Parathyroid adenoma (tissue), 2 donors: ENCODE measurements around the gene PFKFB2.

Source experiments
- H2AFZ ChIP-seq: fragments of 300-600 bp; sonication (generic); one replicate; pipeline ENCODE4 v1.7.0; 2017; ENCODE audit warnings: antibody characterized with exemption, mild to moderate bottlenecking
- H3K27ac ChIP-seq: fragments of 300-600 bp; sonication (generic); one replicate; pipeline ENCODE4 v1.7.0; 2017
- H3K27me3 ChIP-seq: fragments of 300-600 bp; sonication (generic); one replicate; pipeline ENCODE4 v1.7.0; 2017; ENCODE audit warnings: low read length; ENCODE audit not compliant: control insufficient read depth, insufficient read depth
- H3K36me3 ChIP-seq: fragments of 300-600 bp; sonication (generic); one replicate; pipeline ENCODE4 v1.7.0; 2017; ENCODE audit warnings: low read length; ENCODE audit not compliant: control insufficient read depth, insufficient read depth
- H3K4me1 ChIP-seq: fragments of 300-600 bp; sonication (generic); one replicate; pipeline ENCODE4 v1.7.0; 2017; ENCODE audit warnings: control low read depth
- H3K4me2 ChIP-seq: fragments of 300-600 bp; sonication (generic); one replicate; pipeline ENCODE4 v1.7.0; 2017; ENCODE audit warnings: low read length
- H3K4me3 ChIP-seq: fragments of 300-600 bp; sonication (generic); one replicate; pipeline ENCODE4 v1.7.0; 2017; ENCODE audit warnings: low read depth, low read length
- H3K79me2 ChIP-seq: fragments of 300-600 bp; sonication (generic); one replicate; pipeline ENCODE4 v1.7.0; 2017; ENCODE audit warnings: control low read depth
- H3K9ac ChIP-seq: fragments of 300-600 bp; sonication (generic); one replicate; pipeline ENCODE4 v1.7.0; 2017; ENCODE audit warnings: mild to moderate bottlenecking
- H3K9me3 ChIP-seq: fragments of 300-600 bp; sonication (generic); one replicate; pipeline ENCODE4 v1.7.0; 2017; ENCODE audit warnings: low read length; ENCODE audit not compliant: control insufficient read depth
- CTCF ChIP-seq: fragments of 300-600 bp; sonication (generic); IDR thresholded peaks from one replicate; pipeline ENCODE4 v1.7.0; 2017; ENCODE audit warnings: antibody characterized with exemption, mild to moderate bottlenecking
- donor health status: primary hyperparathyroidism.

The PFKFB2 gene

DNA sequence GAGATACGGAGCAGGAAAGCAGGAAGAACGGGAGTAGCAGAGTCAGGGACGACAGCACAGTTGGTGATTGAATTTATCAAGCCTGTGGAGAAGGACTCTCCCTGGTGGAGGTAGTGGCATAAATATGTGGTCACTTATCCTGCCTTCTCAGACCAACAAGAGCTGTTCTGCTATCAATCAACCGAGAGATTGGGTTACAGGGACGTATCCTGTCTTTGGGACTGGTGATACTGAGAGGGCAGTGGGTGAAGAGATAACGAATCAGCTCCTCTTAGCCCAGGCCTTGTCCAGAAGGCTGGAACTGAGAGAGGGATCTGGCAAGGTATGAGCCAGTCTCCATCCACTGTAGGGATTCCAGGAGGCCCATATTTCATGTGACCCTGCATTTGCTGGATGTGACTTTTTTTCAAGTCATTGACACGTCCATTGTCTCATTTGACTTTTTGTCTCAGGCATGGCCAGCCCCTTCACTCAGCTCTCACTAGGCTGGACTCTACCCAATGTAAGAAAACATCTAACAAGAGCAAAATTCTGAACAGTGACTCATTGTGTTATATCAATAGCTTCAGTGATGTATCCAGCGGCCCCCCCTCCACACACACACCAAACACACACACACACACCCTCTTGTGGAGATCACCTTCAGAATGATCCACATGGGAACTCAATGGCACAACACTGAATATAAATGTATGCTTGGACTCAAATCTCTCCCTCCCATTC, 31.8 kb upstream of the PFKFB2 start:
- Histone ChIP-seq H3K27ac (no peak overlapping the region), H2AFZ (no peak overlapping the region), H3K9ac (no peak overlapping the region)

DNA sequence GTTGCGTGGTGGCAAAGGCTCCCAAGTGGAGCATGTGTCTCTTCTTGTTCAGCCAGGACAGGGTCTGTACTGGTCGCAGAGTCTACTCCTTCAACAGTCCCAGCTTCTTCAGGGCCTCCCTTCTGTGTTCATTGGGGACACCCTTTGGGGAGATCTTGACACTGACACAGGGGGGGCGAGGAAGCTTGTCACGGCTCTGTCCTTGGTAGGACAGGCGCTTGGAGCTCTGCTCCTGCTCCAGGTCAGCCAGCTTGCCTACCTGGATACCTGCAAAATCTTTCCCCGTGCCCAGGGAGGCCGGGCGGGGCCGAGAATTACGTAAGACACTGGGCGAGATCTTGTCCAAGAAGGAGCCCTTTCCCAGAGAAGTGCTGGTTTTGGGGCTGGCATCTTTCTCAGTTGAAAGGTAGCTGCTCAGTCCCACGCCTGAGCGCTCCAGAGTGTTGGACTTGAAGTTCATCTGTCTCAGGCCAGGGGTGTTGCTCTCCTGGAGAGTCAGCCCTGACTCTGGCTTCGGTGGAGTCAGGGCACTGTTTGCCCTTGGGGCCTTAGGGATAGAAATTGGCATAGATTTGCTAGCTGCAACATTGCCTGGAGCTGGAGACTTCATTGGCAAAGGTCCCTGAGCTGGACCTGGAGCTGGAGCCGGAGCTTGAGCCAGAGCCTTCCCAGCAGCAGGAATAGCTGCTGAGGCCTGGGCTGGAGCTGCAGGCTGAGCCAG, 31.0 kb upstream of the PFKFB2 start:
- Histone ChIP-seq H3K9ac (no peak overlapping the region), H3K9me3 (no peaks in the 10 kb centered on the region), H3K4me2 (no peak overlapping the region), H3K36me3 (no peaks in the 10 kb centered on the region), H3K79me2 (no peaks in the 10 kb centered on the region), H3K27ac (no peak overlapping the region), H2AFZ (no peak overlapping the region), H3K4me1 (no peaks in the 10 kb centered on the region), H3K4me3 (no peak overlapping the region), H3K27me3 (no peaks in the 10 kb centered on the region)
- TF ChIP-seq CTCF, result no peak

More for the DNA sequence above, 31.8 kb upstream of the PFKFB2 start:
- H3K4me3 ChIP-seq, result no peak overlapping the region
- TF ChIP-seq CTCF, result no peak
- H3K79me2 ChIP-seq, result no peaks in the 10 kb centered on the region
- H3K9me3 ChIP-seq, result no peaks in the 10 kb centered on the region
- no peaks in the 10 kb centered on the region for H3K4me1 ChIP-seq
- H3K36me3 ChIP-seq, result no peaks in the 10 kb centered on the region
- H3K27me3 ChIP-seq, result no peaks in the 10 kb centered on the region
- H3K4me2 ChIP-seq, result no peak overlapping the region

GRCh38 chr1:207022996-207023679, 29.9 kb upstream of the PFKFB2 start:
- no peak overlapping the region for H3K4me3 ChIP-seq
- no peak overlapping the region for H3K4me2 ChIP-seq
- no peaks in the 10 kb centered on the region for H3K9me3 ChIP-seq
- no peak overlapping the region for H2AFZ ChIP-seq
- no peaks in the 10 kb centered on the region for H3K27me3 ChIP-seq
- no peak for TF ChIP-seq CTCF
- H3K36me3 ChIP-seq, result no peaks in the 10 kb centered on the region
- no peaks in the 10 kb centered on the region for H3K4me1 ChIP-seq
- no peak overlapping the region for H3K27ac ChIP-seq
- no peaks in the 10 kb centered on the region for H3K79me2 ChIP-seq
- H3K9ac ChIP-seq, result no peak overlapping the region

DNA sequence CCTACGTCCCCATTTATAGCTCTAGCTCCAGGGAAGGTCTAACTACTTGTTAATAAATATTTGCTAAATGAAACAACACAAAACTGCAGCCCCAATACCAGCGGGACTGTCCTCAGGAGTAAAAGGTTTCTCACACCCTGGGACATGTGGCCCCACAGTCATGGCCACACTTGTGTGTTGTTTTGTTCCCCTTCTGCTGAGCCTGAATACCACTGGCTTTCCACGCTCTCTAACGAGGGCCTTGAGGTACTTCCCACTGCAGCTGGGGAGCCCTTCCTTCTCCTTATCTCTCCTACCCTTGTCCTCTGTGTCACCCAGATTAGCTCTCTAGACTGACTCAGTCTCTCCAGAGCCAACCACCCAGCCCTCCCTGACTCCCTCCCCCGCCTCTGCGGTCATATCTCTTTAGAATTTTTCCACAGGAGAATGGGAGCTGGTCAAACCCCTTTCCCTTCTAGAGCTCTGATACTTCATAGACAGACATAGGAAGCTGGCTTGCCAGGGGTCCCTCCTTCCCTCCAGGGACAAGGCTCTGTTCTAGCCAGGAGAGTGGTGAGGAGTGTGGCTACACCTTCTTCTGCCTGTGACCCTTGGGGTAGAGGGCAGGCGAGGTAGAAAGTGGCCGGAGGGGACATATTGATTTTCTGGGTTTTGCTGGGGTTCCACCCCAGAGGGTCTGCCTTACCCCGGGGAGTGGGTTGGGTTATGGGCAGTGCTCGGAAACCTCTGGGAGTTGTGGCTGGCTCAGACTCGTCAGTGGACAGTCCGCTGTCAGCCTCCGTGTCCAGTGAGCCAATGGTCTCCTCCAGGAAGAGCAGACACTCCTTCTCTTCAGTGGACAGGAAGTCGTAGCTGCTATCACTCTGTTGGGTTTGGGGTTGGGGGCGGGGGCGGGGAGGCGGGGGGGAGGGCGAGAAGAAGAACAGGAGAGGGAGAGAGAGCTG, 28.6 kb upstream of the PFKFB2 start:
- no peaks in the 10 kb centered on the region for H3K79me2 ChIP-seq
- no peak overlapping the region for H2AFZ ChIP-seq
- H3K27ac ChIP-seq, result no peak overlapping the region
- no peak for TF ChIP-seq CTCF
- H3K9me3 ChIP-seq, result no peaks in the 10 kb centered on the region
- H3K27me3 ChIP-seq, result no peaks in the 10 kb centered on the region
- H3K4me3 ChIP-seq, result no peak overlapping the region
- H3K4me2 ChIP-seq, result no peak overlapping the region
- H3K9ac ChIP-seq, result no peak overlapping the region
- H3K4me1 ChIP-seq, result no peaks in the 10 kb centered on the region
- H3K36me3 ChIP-seq, result no peaks in the 10 kb centered on the region
